Measurements from ENCODE around the gene MYH16.

MYH16 gene

GRCh38 chr7:99252166-99252895, 20.3 kb upstream of the MYH16 start:
- H3K9me2 ChIP-seq (replicated peaks; ENCODE audit: insufficient read depth, low read length) = no peaks in the 10 kb centered on the region

DNA sequence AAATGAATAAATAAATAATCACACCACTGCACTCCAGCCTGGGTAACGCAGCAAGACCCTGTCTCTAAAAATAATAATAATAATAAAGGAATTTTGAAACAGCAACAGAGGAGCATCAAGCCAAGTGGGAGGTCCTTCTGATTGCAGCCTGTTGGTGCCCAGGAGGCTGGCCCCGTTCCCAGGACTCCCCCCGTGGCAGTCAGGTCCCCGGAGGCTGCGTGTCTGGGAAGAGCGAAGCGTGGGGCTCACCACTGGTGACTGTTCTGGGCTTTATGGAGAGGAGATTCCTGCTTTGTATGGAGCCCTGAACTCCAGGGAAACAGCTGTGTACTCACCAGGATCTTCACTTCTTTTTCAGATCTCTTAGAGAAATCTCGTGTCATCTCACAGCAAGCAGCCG, 19.3 kb upstream of the MYH16 start:
- TF ChIP-seq, protein P1, sequence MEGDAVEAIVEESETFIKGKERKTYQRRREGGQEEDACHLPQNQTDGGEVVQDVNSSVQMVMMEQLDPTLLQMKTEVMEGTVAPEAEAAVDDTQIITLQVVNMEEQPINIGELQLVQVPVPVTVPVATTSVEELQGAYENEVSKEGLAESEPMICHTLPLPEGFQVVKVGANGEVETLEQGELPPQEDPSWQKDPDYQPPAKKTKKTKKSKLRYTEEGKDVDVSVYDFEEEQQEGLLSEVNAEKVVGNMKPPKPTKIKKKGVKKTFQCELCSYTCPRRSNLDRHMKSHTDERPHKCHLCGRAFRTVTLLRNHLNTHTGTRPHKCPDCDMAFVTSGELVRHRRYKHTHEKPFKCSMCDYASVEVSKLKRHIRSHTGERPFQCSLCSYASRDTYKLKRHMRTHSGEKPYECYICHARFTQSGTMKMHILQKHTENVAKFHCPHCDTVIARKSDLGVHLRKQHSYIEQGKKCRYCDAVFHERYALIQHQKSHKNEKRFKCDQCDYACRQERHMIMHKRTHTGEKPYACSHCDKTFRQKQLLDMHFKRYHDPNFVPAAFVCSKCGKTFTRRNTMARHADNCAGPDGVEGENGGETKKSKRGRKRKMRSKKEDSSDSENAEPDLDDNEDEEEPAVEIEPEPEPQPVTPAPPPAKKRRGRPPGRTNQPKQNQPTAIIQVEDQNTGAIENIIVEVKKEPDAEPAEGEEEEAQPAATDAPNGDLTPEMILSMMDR (IDR thresholded peaks at IDR 0.05; ENCODE audit: low read length) = no peak
- TF ChIP-seq EZH2phosphoT487 (IDR thresholded peaks at IDR 0.05; ENCODE audit: low read length) (no peak), EZH2 (optimal IDR thresholded peaks at IDR 0.05; ENCODE audit: low read depth, low read length) (no peak)

More at GRCh38 chr7:99252166-99252895, 20.3 kb upstream of the MYH16 start:
- H4K20me1 ChIP-seq (ENCODE audit: insufficient read depth, low read length) = no peaks in the 10 kb centered on the region
- H3K27ac ChIP-seq (ENCODE audit: low read length) = no peak overlapping the region
- no peaks in the 10 kb centered on the region for H3K36me3 ChIP-seq (replicated peaks; ENCODE audit: insufficient read depth, low read length)
- no peak overlapping the region for H3K9ac ChIP-seq (ENCODE audit: low read length)
- H3K27me3 ChIP-seq (replicated peaks; ENCODE audit: insufficient read depth, low read length) = no peaks in the 10 kb centered on the region
- no peak overlapping the region for H2AFZ ChIP-seq (ENCODE audit: low read length)
- no peaks in the 10 kb centered on the region for H3K79me2 ChIP-seq (ENCODE audit: low read length)
- no peak overlapping the region for H3K4me2 ChIP-seq (ENCODE audit: low read depth, low read length)
- no peak overlapping the region for H3K4me3 ChIP-seq (ENCODE audit: low read length)
- no peaks in the 10 kb centered on the region for H3F3A ChIP-seq (ENCODE audit: insufficient read depth, low read length)
- no peak for TF ChIP-seq EZH2 (optimal IDR thresholded peaks at IDR 0.05; ENCODE audit: low read depth, low read length)
- TF ChIP-seq EZH2phosphoT487 (IDR thresholded peaks at IDR 0.05; ENCODE audit: low read length) = no peak
- H3K4me1 ChIP-seq (ENCODE audit: low read length) = no peaks in the 10 kb centered on the region
- DNase-seq = no peak
- H3K9me3 ChIP-seq (replicated peaks; ENCODE audit: insufficient read depth, low read length) = no peaks in the 10 kb centered on the region

GRCh38 chr7:99254390-99254789, 18.2 kb upstream of the MYH16 start:
- Histone ChIP-seq H3K9me2 (replicated peaks; ENCODE audit: insufficient read depth, low read length) (no peaks in the 10 kb centered on the region), H3K27ac (ENCODE audit: low read length) (no peak overlapping the region), H3K4me1 (ENCODE audit: low read length) (no peaks in the 10 kb centered on the region), H3K4me3 (ENCODE audit: low read length) (no peak overlapping the region), H3K4me2 (ENCODE audit: low read depth, low read length) (no peak overlapping the region), H3K9me3 (replicated peaks; ENCODE audit: insufficient read depth, low read length) (no peaks in the 10 kb centered on the region), H2AFZ (ENCODE audit: low read length) (no peak overlapping the region), H4K20me1 (ENCODE audit: insufficient read depth, low read length) (no peaks in the 10 kb centered on the region), H3K27me3 (replicated peaks; ENCODE audit: insufficient read depth, low read length) (no peaks in the 10 kb centered on the region), H3K9ac (ENCODE audit: low read length) (no peak overlapping the region), H3K79me2 (ENCODE audit: low read length) (no peaks in the 10 kb centered on the region), H3K36me3 (replicated peaks; ENCODE audit: insufficient read depth, low read length) (no peaks in the 10 kb centered on the region), H3F3A (ENCODE audit: insufficient read depth, low read length) (no peaks in the 10 kb centered on the region)
- no peak for DNase-seq
- TF ChIP-seq EZH2phosphoT487 (IDR thresholded peaks at IDR 0.05; ENCODE audit: low read length) (no peak), EZH2 (optimal IDR thresholded peaks at IDR 0.05; ENCODE audit: low read depth, low read length) (no peak)
- TF ChIP-seq, protein P1 (IDR thresholded peaks at IDR 0.05; ENCODE audit: low read length) = no peak

More for the DNA sequence above, 19.3 kb upstream of the MYH16 start:
- no peak for DNase-seq
- Histone ChIP-seq H4K20me1 (ENCODE audit: insufficient read depth, low read length) (no peaks in the 10 kb centered on the region), H3K9me3 (replicated peaks; ENCODE audit: insufficient read depth, low read length) (no peaks in the 10 kb centered on the region), H3K4me2 (ENCODE audit: low read depth, low read length) (no peak overlapping the region), H3K36me3 (replicated peaks; ENCODE audit: insufficient read depth, low read length) (no peaks in the 10 kb centered on the region), H3K27ac (ENCODE audit: low read length) (no peak overlapping the region), H3K9ac (ENCODE audit: low read length) (no peak overlapping the region), H3F3A (ENCODE audit: insufficient read depth, low read length) (no peaks in the 10 kb centered on the region), H3K79me2 (ENCODE audit: low read length) (no peaks in the 10 kb centered on the region), H3K27me3 (replicated peaks; ENCODE audit: insufficient read depth, low read length) (no peaks in the 10 kb centered on the region), H3K9me2 (replicated peaks; ENCODE audit: insufficient read depth, low read length) (no peaks in the 10 kb centered on the region), H2AFZ (ENCODE audit: low read length) (no peak overlapping the region), H3K4me3 (ENCODE audit: low read length) (no peak overlapping the region), H3K4me1 (ENCODE audit: low read length) (no peaks in the 10 kb centered on the region)

- no peaks in the 10 kb centered on the region for H3K4me1 ChIP-seq (ENCODE audit: low read length)
- no peaks in the 10 kb centered on the region for H3K36me3 ChIP-seq (replicated peaks; ENCODE audit: insufficient read depth, low read length)
- H3K4me2 ChIP-seq (ENCODE audit: low read depth, low read length) = no peak overlapping the region
- H3K9me2 ChIP-seq (replicated peaks; ENCODE audit: insufficient read depth, low read length) = no peaks in the 10 kb centered on the region
- H3K9me3 ChIP-seq (replicated peaks; ENCODE audit: insufficient read depth, low read length) = no peaks in the 10 kb centered on the region
- H4K20me1 ChIP-seq (ENCODE audit: insufficient read depth, low read length) = no peaks in the 10 kb centered on the region
- TF ChIP-seq, protein P1 (IDR thresholded peaks at IDR 0.05; ENCODE audit: low read length) = no peak
- no peak for TF ChIP-seq EZH2phosphoT487 (IDR thresholded peaks at IDR 0.05; ENCODE audit: low read length)
- TF ChIP-seq EZH2 (optimal IDR thresholded peaks at IDR 0.05; ENCODE audit: low read depth, low read length) = no peak
- no peaks in the 10 kb centered on the region for H3K27me3 ChIP-seq (replicated peaks; ENCODE audit: insufficient read depth, low read length)
- no peaks in the 10 kb centered on the region for H3F3A ChIP-seq (ENCODE audit: insufficient read depth, low read length)
- no peak overlapping the region for H3K27ac ChIP-seq (ENCODE audit: low read length)
- H3K4me3 ChIP-seq (ENCODE audit: low read length) = no peak overlapping the region
- DNase-seq = no peak
- H3K9ac ChIP-seq (ENCODE audit: low read length) = no peak overlapping the region
- H2AFZ ChIP-seq (ENCODE audit: low read length) = no peak overlapping the region
- no peaks in the 10 kb centered on the region for H3K79me2 ChIP-seq (ENCODE audit: low read length)
Observed at GRCh38 chr7:99255463-99255862, 17.2 kb upstream of the MYH16 start.
